Small intestine (tissue), 7 donors: ENCODE data around the gene NBEA. TPM values are rescaled to one million over a fixed set of nuclear protein-coding genes. Genes with fewer than 3 reads are reported as not detected.
"Not testable (repeated sequence)": the region's sequence is repeated elsewhere in the genome, so short reads cannot be mapped to it uniquely, and the experiment has no call there.

ENCODE experiments used
- DNase-seq, 2 donors: peaks; one replicate each; pipeline versions ENCODE4 v3.0.0 to v3.0.0-alpha.2; 2013
- FAIRE-seq: peaks from 2 replicates; lab custom pipeline; 2012; peaks lifted over from hg19 to GRCh38; lab: Jason Lieb, UNC
- H3K27ac ChIP-seq, 3 donors: one replicate each; pipeline ENCODE4 v1.5.1; 2013; ENCODE audit warnings: low read length in 2 of 3, mild to moderate bottlenecking in 2 of 3, control low read depth in 1 of 3, inconsistent platforms in 1 of 3, low read depth in 1 of 3, moderate library complexity in 1 of 3
- H3K27me3 ChIP-seq, 3 donors: one replicate each; pipeline ENCODE4 v1.6.1; 2013; ENCODE audit warnings: low read length in 3 of 3, inconsistent platforms in 1 of 3; ENCODE audit not compliant: control insufficient read depth in 3 of 3, insufficient read depth in 3 of 3
- H3K36me3 ChIP-seq, 3 donors: one replicate each; pipeline ENCODE4 v1.6.1; 2013; ENCODE audit warnings: low read length in 3 of 3, inconsistent platforms in 1 of 3, low read depth in 1 of 3, mild to moderate bottlenecking in 1 of 3, moderate library complexity in 1 of 3; ENCODE audit not compliant: control insufficient read depth in 3 of 3, insufficient read depth in 2 of 3
- H3K4me1 ChIP-seq, 3 donors: one replicate each; pipeline ENCODE4 v1.6.1; 2013; ENCODE audit warnings: low read length in 2 of 3, inconsistent platforms in 1 of 3, low read depth in 1 of 3, mild to moderate bottlenecking in 1 of 3, moderate library complexity in 1 of 3; ENCODE audit not compliant: control insufficient read depth in 3 of 3, insufficient read depth in 2 of 3
- H3K4me3 ChIP-seq, 3 donors: one replicate each; pipeline ENCODE4 v1.5.1; 2013; ENCODE audit warnings: low read length in 3 of 3, control low read depth in 1 of 3, inconsistent platforms in 1 of 3, low read depth in 1 of 3, mild to moderate bottlenecking in 1 of 3, moderate library complexity in 1 of 3
- H3K9me3 ChIP-seq, 2 donors: one replicate each; pipeline ENCODE4 v1.6.1; 2013; ENCODE audit warnings: low read depth in 1 of 2, low read length in 1 of 2; ENCODE audit not compliant: control insufficient read depth in 2 of 2, insufficient read depth in 1 of 2
- WGBS, 3 donors: extraction: QIAGEN DNeasy Blood & Tissue Kit; methylation state at CpG; one replicate each; pipeline ENCODE4 v1.1.7; 2013; 5-methylcytosine and 5-hydroxymethylcytosine counted together
- polyA plus RNA-seq, 4 donors: library from polyadenylated mRNA; stranded (reverse) in 3 of 4; unstranded in 1 of 4; fragments of 200-250 nt in 3 of 4; fragments of 120-200 nt in 1 of 4; gene quantifications; one replicate each; pipeline versions ENCODE4 v1.2.1 to v1.2.3, GENCODE V29; 2013
- donor health status: healthy with polysubstance abuse.
- donor health status: control.
- donor health status: control.
- donor health status: Bipolar disorder and iron deficiency.
- donor health status: healthy.

NBEA gene
- polyA plus RNA-seq, 4 donors, result 1.1 to 3.1 (median 2.2) TPM

DNA sequence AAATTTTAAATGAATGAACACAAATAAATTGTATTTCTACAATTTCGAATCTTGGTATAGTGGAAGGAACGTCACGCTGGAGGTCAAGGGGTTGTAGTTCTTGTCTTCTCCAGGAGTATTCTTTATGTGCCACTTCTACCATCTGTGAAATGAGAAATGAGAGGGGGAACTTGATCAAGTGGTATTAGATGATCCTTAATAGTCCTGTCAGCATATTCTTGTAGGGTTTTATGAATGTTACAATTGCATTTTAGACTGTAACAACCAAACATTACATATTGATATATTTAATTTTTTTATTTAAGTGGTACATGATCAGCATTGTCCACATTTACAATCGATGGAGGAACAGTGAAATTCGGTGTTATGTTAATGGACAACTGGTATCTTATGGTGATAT is 113.6 kb downstream of the NBEA start:
- H3K36me3 ChIP-seq, result no peaks in the 10 kb centered on the region
- H3K9me3 ChIP-seq, result no peaks in the 10 kb centered on the region
- H3K27ac ChIP-seq, result no peak overlapping the region
- H3K27me3 ChIP-seq, result no peaks in the 10 kb centered on the region
- H3K4me3 ChIP-seq, result no peak overlapping the region
- WGBS, 3 donors, result 91 to 94% (median 91%) methylated on average over 5 of the region's 5 CpGs
- DNase-seq (no peak), FAIRE-seq (no peak)
- H3K4me1 ChIP-seq, result no peaks in the 10 kb centered on the region

DNA sequence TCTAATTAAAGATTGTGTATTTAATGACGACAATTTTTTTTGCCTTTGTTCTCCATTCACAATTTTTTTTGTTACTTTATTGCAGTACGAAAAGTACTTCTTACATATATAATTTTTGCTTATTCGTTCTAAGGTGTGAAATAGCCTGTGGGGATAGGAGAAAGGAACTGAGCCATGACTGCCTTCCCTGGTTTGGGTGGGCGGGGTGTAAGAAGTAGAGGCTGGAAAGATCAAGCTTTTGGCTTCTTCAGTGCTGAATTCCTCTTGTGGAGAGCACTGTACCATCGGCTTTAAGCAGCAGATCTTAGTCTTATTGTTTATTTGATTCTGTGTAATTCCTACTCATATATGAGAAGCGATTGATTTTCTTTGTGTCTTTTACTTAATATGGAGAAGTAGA is 115.8 kb downstream of the NBEA start:
- no peak for DNase-seq
- WGBS, 3 donors, result 88 to 94% (median 92%) methylated on average over 6 of the region's 6 CpGs

DNA sequence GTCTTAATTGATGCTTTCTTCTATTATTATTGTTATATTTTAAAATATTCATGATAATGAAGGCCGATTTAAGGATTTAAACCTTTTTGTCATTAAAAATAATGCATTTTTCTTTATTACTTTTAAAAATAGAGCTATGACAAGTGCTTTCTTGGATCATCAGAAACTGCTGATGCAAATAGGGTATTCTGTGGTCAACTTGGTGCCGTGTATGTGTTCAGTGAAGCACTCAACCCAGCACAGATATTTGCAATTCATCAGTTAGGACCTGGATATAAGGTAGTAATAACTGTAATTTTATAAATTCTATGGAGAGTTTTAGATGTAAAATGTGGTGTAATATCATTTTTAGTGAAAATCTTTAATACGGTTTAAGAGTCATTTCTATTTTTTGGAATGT is 116.5 kb downstream of the NBEA start:
- not testable (repeated sequence) for H3K27me3 ChIP-seq, H3K9me3 ChIP-seq, FAIRE-seq, H3K4me3 ChIP-seq, H3K36me3 ChIP-seq, H3K4me1 ChIP-seq, DNase-seq, H3K27ac ChIP-seq
- 77 to 91% (median 83%) methylated on average over 3 of the region's 3 CpGs for WGBS, 3 donors

More for the DNA sequence above, 115.8 kb downstream of the NBEA start:
- H3K27ac ChIP-seq, result no peak overlapping the region
- no peaks in the 10 kb centered on the region for H3K36me3 ChIP-seq
- H3K4me3 ChIP-seq, result no peak overlapping the region
- no peak for FAIRE-seq
- H3K27me3 ChIP-seq, result no peaks in the 10 kb centered on the region
- no peaks in the 10 kb centered on the region for H3K9me3 ChIP-seq
- no peaks in the 10 kb centered on the region for H3K4me1 ChIP-seq

DNA sequence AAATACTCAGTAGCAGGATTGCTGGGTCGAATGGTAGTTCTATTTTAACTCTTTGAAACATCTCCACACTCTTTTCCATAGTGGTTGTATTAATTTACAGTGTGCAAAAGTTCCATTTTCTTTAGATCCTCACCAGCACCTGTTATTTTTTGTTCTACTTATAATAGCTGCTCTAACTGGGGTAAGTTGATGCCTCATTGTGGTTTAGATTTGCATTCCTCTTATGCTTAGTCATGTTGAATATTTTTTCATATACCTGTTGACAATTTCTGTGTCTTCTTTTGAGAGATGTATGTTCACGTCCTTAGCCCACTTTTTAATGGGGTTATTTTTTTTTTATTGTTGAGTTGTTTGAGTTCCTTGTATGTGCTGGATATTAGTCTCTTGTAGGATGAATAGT is 144.6 kb downstream of the NBEA start:
- no peak overlapping the region for H3K4me3 ChIP-seq
- WGBS, 3 donors, result 69 to 76% (median 72%) methylated on average over 2 of the region's 2 CpGs

DNA sequence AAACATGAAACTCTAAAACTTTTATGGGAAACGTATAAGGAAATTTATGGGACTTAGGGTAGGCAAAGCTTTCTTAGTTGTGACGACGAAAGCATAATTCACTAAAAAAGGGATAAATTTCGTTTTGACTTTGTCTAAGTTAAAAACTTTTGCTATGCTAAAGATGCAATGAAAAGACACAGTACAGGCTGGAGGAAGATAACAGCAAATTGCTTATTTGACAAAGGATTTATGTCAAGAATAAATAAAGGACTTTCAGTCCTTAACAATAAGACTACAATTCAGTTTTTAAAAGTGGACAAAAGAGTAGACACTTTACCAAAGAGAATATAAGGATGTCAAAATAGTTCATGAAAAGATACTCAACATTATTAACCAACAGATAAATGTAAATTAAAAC is 150.2 kb downstream of the NBEA start:
- Histone ChIP-seq H3K9me3 (no peaks in the 10 kb centered on the region), H3K27me3 (no peaks in the 10 kb centered on the region), H3K4me1 (no peaks in the 10 kb centered on the region), H3K27ac (no peak overlapping the region), H3K36me3 (no peaks in the 10 kb centered on the region), H3K4me3 (no peak overlapping the region)
- 78 to 85% (median 82%) methylated on average over 4 of the region's 4 CpGs for WGBS, 3 donors
- FAIRE-seq (no peak), DNase-seq (no peak)

More for the DNA sequence above, 144.6 kb downstream of the NBEA start:
- Histone ChIP-seq H3K27me3 (no peaks in the 10 kb centered on the region), H3K4me1 (no peaks in the 10 kb centered on the region), H3K36me3 (no peaks in the 10 kb centered on the region), H3K27ac (no peak overlapping the region), H3K9me3 (no peaks in the 10 kb centered on the region)
- DNase-seq (no peak), FAIRE-seq (no peak)

DNA sequence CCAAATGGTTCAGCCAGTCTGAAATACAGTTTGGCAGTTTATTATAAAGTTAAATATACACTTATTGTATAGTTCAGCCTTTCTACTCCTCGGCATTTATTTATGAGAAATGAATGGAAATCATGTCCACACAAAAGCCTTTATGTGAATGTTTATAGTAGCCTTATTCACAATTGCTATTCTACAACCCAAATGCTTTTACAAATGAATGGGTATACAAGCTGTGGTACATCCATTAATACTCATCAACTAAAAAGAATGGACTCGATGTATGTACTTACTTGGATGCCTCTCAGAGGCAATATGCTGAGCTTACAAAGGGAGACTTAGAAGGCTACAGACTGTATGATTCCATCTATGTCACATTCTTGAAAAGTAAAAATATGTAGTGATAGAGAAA is 150.7 kb downstream of the NBEA start:
- Histone ChIP-seq H3K27ac (no peak overlapping the region), H3K4me3 (no peak overlapping the region), H3K27me3 (no peaks in the 10 kb centered on the region), H3K36me3 (no peaks in the 10 kb centered on the region), H3K4me1 (no peaks in the 10 kb centered on the region), H3K9me3 (no peaks in the 10 kb centered on the region)
- whole genome bisulfite sequencing, 3 donors, result 88 to 94% (median 93%) methylated on average over 2 of the region's 2 CpGs
- no peak for FAIRE-seq
- DNase-seq, result no peak

DNA sequence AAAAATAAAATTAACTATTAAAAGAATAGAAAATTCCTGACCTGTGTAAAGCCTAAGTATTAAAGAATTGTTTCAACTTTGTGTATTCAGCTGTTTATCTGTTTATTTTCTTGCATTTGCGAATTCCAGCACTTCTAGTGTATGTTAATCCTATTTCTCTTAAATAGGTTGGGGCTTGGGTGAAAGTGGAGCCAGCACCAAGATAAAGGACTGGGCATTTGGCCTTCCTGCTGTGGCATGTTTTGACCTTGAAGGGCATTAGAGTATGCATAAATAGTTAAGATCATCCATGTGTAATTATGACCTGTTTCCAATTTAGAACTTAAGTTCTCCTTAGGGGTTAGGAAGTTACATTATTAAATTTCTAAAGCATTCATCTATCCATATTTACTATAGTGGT is 151.3 kb downstream of the NBEA start:
- no peaks in the 10 kb centered on the region for H3K4me1 ChIP-seq
- no peak overlapping the region for H3K27ac ChIP-seq
- 81 to 88% (median 88%) methylated on average over 1 of the region's 1 CpG for WGBS, 3 donors
- FAIRE-seq, result no peak
- H3K36me3 ChIP-seq, result no peaks in the 10 kb centered on the region
- no peaks in the 10 kb centered on the region for H3K27me3 ChIP-seq
- H3K4me3 ChIP-seq, result no peak overlapping the region
- no peak for DNase-seq
- H3K9me3 ChIP-seq, result no peaks in the 10 kb centered on the region

DNA sequence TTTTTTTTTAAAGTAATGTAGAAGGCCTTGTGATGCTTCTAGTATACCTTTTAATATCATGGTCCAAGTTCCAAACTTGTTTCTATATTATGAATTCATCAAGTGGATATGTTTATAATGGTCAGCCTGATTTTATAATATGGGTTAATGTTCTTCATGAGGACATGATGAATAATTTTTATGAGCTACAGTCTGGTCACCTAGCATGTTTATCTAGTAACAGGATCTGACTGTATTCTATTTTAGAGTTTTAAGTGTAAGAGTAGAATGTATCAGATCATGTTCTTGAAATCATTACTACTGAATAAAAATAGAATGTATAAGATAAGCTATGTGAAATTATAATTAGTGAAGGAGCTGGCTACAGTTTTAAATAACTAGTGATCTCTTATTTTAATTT is 164.7 kb downstream of the NBEA start:
- FAIRE-seq, result peak; percentile 77
- DNase-seq, H3K27ac ChIP-seq, H3K27me3 ChIP-seq, H3K36me3 ChIP-seq, H3K9me3 ChIP-seq, H3K4me1 ChIP-seq, H3K4me3 ChIP-seq: not testable (repeated sequence)

DNA sequence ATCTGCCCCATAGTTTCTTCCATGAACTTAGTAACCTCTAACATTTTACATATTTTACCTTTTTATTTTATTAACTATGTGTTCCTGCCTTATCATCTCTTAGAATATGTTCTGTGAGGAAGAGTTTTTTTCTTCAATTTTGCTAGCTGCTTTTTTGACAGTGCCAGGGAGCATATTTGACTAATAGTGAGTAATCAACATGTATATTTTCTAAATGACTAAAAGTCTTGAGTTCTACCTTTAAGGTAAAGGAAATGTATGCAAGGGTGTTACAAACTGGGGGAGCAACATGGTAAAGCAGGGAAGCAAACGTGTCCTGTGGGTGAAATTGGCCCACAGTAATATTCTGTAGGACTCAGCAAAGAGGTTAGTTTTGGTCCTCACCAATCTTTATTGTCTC is 165.5 kb downstream of the NBEA start:
- no peak overlapping the region for H3K27ac ChIP-seq
- no peaks in the 10 kb centered on the region for H3K4me1 ChIP-seq
- 58 to 75% (median 69%) methylated on average over 1 of the region's 1 CpG for WGBS, 3 donors
- DNase-seq, result no peak
- no peaks in the 10 kb centered on the region for H3K27me3 ChIP-seq
- no peak overlapping the region for H3K4me3 ChIP-seq
- H3K36me3 ChIP-seq, result no peaks in the 10 kb centered on the region
- no peaks in the 10 kb centered on the region for H3K9me3 ChIP-seq
- no peak for FAIRE-seq
